Left forelimb (tissue), 1 donor: ENCODE data around the gene BCAS1.

Source experiments
- DNase-seq: peaks from one replicate; pipeline ENCODE4 v3.0.0-alpha.2; 2018; ENCODE audit warnings: low spot score

BCAS1 gene

GRCh38 chr20:53902968-53903651, 167.3 kb downstream of the BCAS1 start:
- DNase-seq, result no peak

- DNase-seq, result no peak
Measured at GRCh38 chr20:53901497-53902096, 168.8 kb downstream of the BCAS1 start.

- no peak for DNase-seq
Measured at GRCh38 chr20:53901064-53901463, 169.3 kb downstream of the BCAS1 start.

- DNase-seq, result no peak
Measured at GRCh38 chr20:53900380-53900999, 169.9 kb downstream of the BCAS1 start.

- no peak for DNase-seq
Measured at GRCh38 chr20:53899351-53900167, 170.8 kb downstream of the BCAS1 start.

GRCh38 chr20:53898556-53898931, 171.8 kb downstream of the BCAS1 start:
- no peak for DNase-seq

- no peak for DNase-seq
Measured at GRCh38 chr20:53897884-53898555, 172.4 kb downstream of the BCAS1 start.

GRCh38 chr20:53896647-53897046, 173.7 kb downstream of the BCAS1 start:
- no peak for DNase-seq

- DNase-seq, result no peak
Measured at GRCh38 chr20:53896041-53896440, 174.4 kb downstream of the BCAS1 start.

- no peak for DNase-seq
Measured at GRCh38 chr20:53895385-53895755, 175.0 kb downstream of the BCAS1 start.

GRCh38 chr20:53894707-53895384, 175.5 kb downstream of the BCAS1 start:
- DNase-seq, result no peak
